SK-N-DZ (cell line): Measurements from ENCODE around the gene UBE2QL1.
A peak's percentile ranks its signal among the peaks of the same experiment; 100 is the strongest.

ENCODE experiments used
- DNase-seq: peaks from one replicate; pipeline ENCODE4 v3.0.0-alpha.2; 2015; ENCODE audit warnings: low spot score

UBE2QL1 gene

GRCh38 chr5:6427694-6428093 lies 21.0 kb upstream of the UBE2QL1 start:
- DNase-seq = no peak

GRCh38 chr5:6430418-6431028 lies 18.1 kb upstream of the UBE2QL1 start:
- no peak for DNase-seq

GRCh38 chr5:6431214-6432195 lies 17.2 kb upstream of the UBE2QL1 start:
- no peak for DNase-seq

- no peak for DNase-seq
These were observed 16.5 kb upstream of the UBE2QL1 start for GRCh38 chr5:6432206-6432605.

GRCh38 chr5:6434731-6435130 lies 13.9 kb upstream of the UBE2QL1 start:
- peak; percentile 55 for DNase-seq

- DNase-seq = no peak
These were observed 13.3 kb upstream of the UBE2QL1 start for GRCh38 chr5:6435356-6435755.

- no peak for DNase-seq
These were observed 11.8 kb upstream of the UBE2QL1 start for GRCh38 chr5:6436715-6437331.

GRCh38 chr5:6439588-6440550 lies 8.8 kb upstream of the UBE2QL1 start:
- DNase-seq = no peak

- DNase-seq = no peak
These were observed 6.3 kb upstream of the UBE2QL1 start for GRCh38 chr5:6442333-6442732.

- no peak for DNase-seq
These were observed 5.3 kb upstream of the UBE2QL1 start for GRCh38 chr5:6443326-6443725.

GRCh38 chr5:6446042-6446441 lies 2.6 kb upstream of the UBE2QL1 start:
- DNase-seq = no peak

- DNase-seq = peak; percentile 48
These were observed 1.9 kb upstream of the UBE2QL1 start for GRCh38 chr5:6446626-6447309.

- DNase-seq = no peak
These were observed 1.1 kb upstream of the UBE2QL1 start for GRCh38 chr5:6447384-6448140.

GRCh38 chr5:6448141-6448491 lies 543 bp upstream of the UBE2QL1 start:
- no peak for DNase-seq

GRCh38 chr5:6449465-6450158 lies 953 bp downstream of the UBE2QL1 start:
- no peak for DNase-seq

GRCh38 chr5:6450319-6450833 lies 1.7 kb downstream of the UBE2QL1 start:
- DNase-seq = peak; percentile 58

GRCh38 chr5:6452622-6453504 lies 4.2 kb downstream of the UBE2QL1 start:
- no peak for DNase-seq

- peak; percentile 91 for DNase-seq
These were observed 5.4 kb downstream of the UBE2QL1 start for GRCh38 chr5:6453937-6454560.
